Measurements from ENCODE around the gene CDC42.

CDC42 gene

GRCh38 chr1:22076346-22076745 lies 23.8 kb downstream of the CDC42 start:
- Histone ChIP-seq H3K9me3 (ENCODE audit: insufficient read depth, low read length, severe bottlenecking) (no peaks in the 10 kb centered on the region), H3K27me3 (ENCODE audit: insufficient read depth, low read length, poor library complexity) (no peaks in the 10 kb centered on the region), H3K79me2 (ENCODE audit: insufficient read depth, low read length) (peaks cover 100% of the 10 kb centered on the region), H3K36me3 (ENCODE audit: insufficient read depth, low read length) (peaks cover 65% of the 10 kb centered on the region), H3K9ac (ENCODE audit: low read depth, low read length) (no peak overlapping the region), H3K4me1 (ENCODE audit: insufficient read depth, low read length) (no peaks in the 10 kb centered on the region), H3K4me3 (ENCODE audit: low read depth in 1 of 2, low read length in 2 of 2) (no peak overlapping the region), H2AFZ (ENCODE audit: low read depth, low read length) (no peak overlapping the region), H3K27ac (ENCODE audit: low read length) (no peak overlapping the region), H3K4me2 (ENCODE audit: insufficient read depth, low read length) (no peak overlapping the region), H4K20me1 (ENCODE audit: insufficient read depth, low read length) (peaks cover 96% of the 10 kb centered on the region)
- TF ChIP-seq EZH2 (IDR thresholded peaks at IDR 0.05; ENCODE audit: borderline replicate concordance, low read depth, low read length, severe bottlenecking) (no peak), CTCF (IDR thresholded peaks at IDR 0.05; ENCODE audit: borderline replicate concordance, extremely low read depth, low read length, poor library complexity, severe bottlenecking) (no peak)
- DNase-seq = no peak
- ATAC-seq (ENCODE audit: insufficient read depth, low read depth) = no peak

DNA sequence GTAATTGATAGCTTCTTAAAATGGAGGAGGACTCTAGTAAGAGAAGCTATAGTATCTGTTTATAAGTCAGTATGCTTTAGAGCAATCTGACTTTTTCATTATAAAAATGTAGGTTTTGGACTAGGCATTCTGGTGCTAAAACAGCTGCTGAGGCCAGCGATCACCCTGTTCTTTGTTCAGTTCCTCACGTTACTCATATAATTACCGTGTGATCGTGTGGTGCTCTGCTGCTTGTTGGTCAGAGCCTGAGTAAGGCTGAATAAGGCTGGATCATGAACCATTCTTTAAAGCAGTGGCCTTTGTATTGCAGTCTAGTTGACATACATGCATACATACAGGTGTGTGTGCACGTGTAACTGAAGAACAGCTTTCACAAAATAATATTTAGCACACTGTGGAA lies 25.2 kb downstream of the CDC42 start:
- Histone ChIP-seq H3K27me3 (ENCODE audit: insufficient read depth, low read length, poor library complexity) (no peaks in the 10 kb centered on the region), H3K9ac (ENCODE audit: low read depth, low read length) (no peak overlapping the region), H3K27ac (ENCODE audit: low read length) (no peak overlapping the region), H2AFZ (ENCODE audit: low read depth, low read length) (no peak overlapping the region), H3K4me3 (ENCODE audit: low read depth in 1 of 2, low read length in 2 of 2) (no peak overlapping the region), H3K36me3 (ENCODE audit: insufficient read depth, low read length) (peaks cover 75% of the 10 kb centered on the region), H3K79me2 (ENCODE audit: insufficient read depth, low read length) (peaks cover 100% of the 10 kb centered on the region), H4K20me1 (ENCODE audit: insufficient read depth, low read length) (peaks cover 93% of the 10 kb centered on the region), H3K4me1 (ENCODE audit: insufficient read depth, low read length) (no peaks in the 10 kb centered on the region), H3K9me3 (ENCODE audit: insufficient read depth, low read length, severe bottlenecking) (no peaks in the 10 kb centered on the region), H3K4me2 (ENCODE audit: insufficient read depth, low read length) (no peak overlapping the region)
- no peak for TF ChIP-seq EZH2 (IDR thresholded peaks at IDR 0.05; ENCODE audit: borderline replicate concordance, low read depth, low read length, severe bottlenecking)
- TF ChIP-seq CTCF (IDR thresholded peaks at IDR 0.05; ENCODE audit: borderline replicate concordance, extremely low read depth, low read length, poor library complexity, severe bottlenecking) = no peak
- no peak for ATAC-seq (ENCODE audit: insufficient read depth, low read depth)
- DNase-seq = no peak

- H3K27ac ChIP-seq (ENCODE audit: low read length) = no peak overlapping the region
- no peaks in the 10 kb centered on the region for H3K9me3 ChIP-seq (ENCODE audit: insufficient read depth, low read length, severe bottlenecking)
- peaks cover 89% of the 10 kb centered on the region for H4K20me1 ChIP-seq (ENCODE audit: insufficient read depth, low read length)
- no peaks in the 10 kb centered on the region for H3K4me1 ChIP-seq (ENCODE audit: insufficient read depth, low read length)
- H3K4me2 ChIP-seq (ENCODE audit: insufficient read depth, low read length) = no peak overlapping the region
- H3K4me3 ChIP-seq (ENCODE audit: low read depth in 1 of 2, low read length in 2 of 2) = no peak overlapping the region
- DNase-seq (no peak), ATAC-seq (ENCODE audit: insufficient read depth, low read depth) (no peak)
- no peak overlapping the region for H2AFZ ChIP-seq (ENCODE audit: low read depth, low read length)
- peaks cover 100% of the 10 kb centered on the region for H3K79me2 ChIP-seq (ENCODE audit: insufficient read depth, low read length)
- no peak for TF ChIP-seq CTCF (IDR thresholded peaks at IDR 0.05; ENCODE audit: borderline replicate concordance, extremely low read depth, low read length, poor library complexity, severe bottlenecking)
- no peak for TF ChIP-seq EZH2 (IDR thresholded peaks at IDR 0.05; ENCODE audit: borderline replicate concordance, low read depth, low read length, severe bottlenecking)
- peaks cover 78% of the 10 kb centered on the region for H3K36me3 ChIP-seq (ENCODE audit: insufficient read depth, low read length)
- no peak overlapping the region for H3K9ac ChIP-seq (ENCODE audit: low read depth, low read length)
- H3K27me3 ChIP-seq (ENCODE audit: insufficient read depth, low read length, poor library complexity) = no peaks in the 10 kb centered on the region
Measured at GRCh38 chr1:22078133-22078532, 25.6 kb downstream of the CDC42 start.

- Histone ChIP-seq H3K9ac (ENCODE audit: low read depth, low read length) (no peak overlapping the region), H3K4me2 (ENCODE audit: insufficient read depth, low read length) (no peak overlapping the region), H3K9me3 (ENCODE audit: insufficient read depth, low read length, severe bottlenecking) (no peaks in the 10 kb centered on the region), H3K79me2 (ENCODE audit: insufficient read depth, low read length) (peaks cover 100% of the 10 kb centered on the region), H2AFZ (ENCODE audit: low read depth, low read length) (no peak overlapping the region), H4K20me1 (ENCODE audit: insufficient read depth, low read length) (peaks cover 81% of the 10 kb centered on the region), H3K27ac (ENCODE audit: low read length) (no peak overlapping the region), H3K27me3 (ENCODE audit: insufficient read depth, low read length, poor library complexity) (no peaks in the 10 kb centered on the region), H3K4me1 (ENCODE audit: insufficient read depth, low read length) (no peaks in the 10 kb centered on the region), H3K4me3 (ENCODE audit: low read depth in 1 of 2, low read length in 2 of 2) (no peak overlapping the region), H3K36me3 (ENCODE audit: insufficient read depth, low read length) (peaks cover 81% of the 10 kb centered on the region)
- ATAC-seq (ENCODE audit: insufficient read depth, low read depth) (no peak), DNase-seq (no peak)
- TF ChIP-seq CTCF (IDR thresholded peaks at IDR 0.05; ENCODE audit: borderline replicate concordance, extremely low read depth, low read length, poor library complexity, severe bottlenecking) = no peak
- TF ChIP-seq EZH2 (IDR thresholded peaks at IDR 0.05; ENCODE audit: borderline replicate concordance, low read depth, low read length, severe bottlenecking) = no peak
Measured at GRCh38 chr1:22080191-22080590, 27.7 kb downstream of the CDC42 start.
